ENCODE results near the gene DYSF. TPM values are rescaled to one million over a fixed set of nuclear protein-coding genes. Genes with fewer than 3 reads are reported as not detected.

The DYSF gene
- polyA plus RNA-seq, 1 donor (not counting 4 experiments of a cell fraction or from before 2014, with no cell fraction given): 8.2 TPM

- Histone ChIP-seq H2AFZ (ENCODE audit: control insufficient read depth, low read length) (no peak overlapping the region), H3K36me3 (ENCODE audit: control insufficient read depth in 2 of 2, extremely low read depth in 1 of 2, insufficient read depth in 2 of 2, low read length in 2 of 2) (no peaks in the 10 kb centered on the region), H3K4me2 (ENCODE audit: control insufficient read depth, extremely low read depth, insufficient read depth, low read depth, low read length) (no peak overlapping the region), H4K20me1 (ENCODE audit: control insufficient read depth, extremely low read depth, insufficient read depth, low read length) (no peaks in the 10 kb centered on the region), H3K9me1 (ENCODE audit: control insufficient read depth, extremely low read depth, insufficient read depth, low read length) (no peaks in the 10 kb centered on the region), H3K9me3 (ENCODE audit: control insufficient read depth, low read depth, low read length) (no peaks in the 10 kb centered on the region), H3K27ac (ENCODE audit: control insufficient read depth, insufficient read depth, low read length) (no peak overlapping the region), H3K4me3 (ENCODE audit: control insufficient read depth in 2 of 3, extremely low read depth in 1 of 3, insufficient read depth in 2 of 3, low read depth in 1 of 3, low read length in 3 of 3) (no peak overlapping the region), H3K9ac (ENCODE audit: control insufficient read depth, extremely low read depth, insufficient read depth, low read length) (no peak overlapping the region), H3K4me1 (ENCODE audit: control insufficient read depth, extremely low read depth, insufficient read depth, low read length) (peaks cover 9% of the 10 kb centered on the region), H3K27me3 (ENCODE audit: control insufficient read depth, extremely low read depth, insufficient read depth, low read length) (peaks cover 3% of the 10 kb centered on the region), H3K79me2 (ENCODE audit: control insufficient read depth, insufficient read depth, low read length) (no peaks in the 10 kb centered on the region)
- TF ChIP-seq CTCF (optimal IDR thresholded peaks at IDR 0.05 in 1 of 3, IDR thresholded peaks at IDR 0.05 in 1 of 3, conservative IDR thresholded peaks at IDR 0.05 in 1 of 3; ENCODE audit: extremely low read depth in 1 of 3, insufficient read depth in 2 of 3, low read length in 3 of 3): no peak
- TF ChIP-seq EZH2 (IDR thresholded peaks at IDR 0.05; ENCODE audit: low read length): no peak
- DNase-seq (ENCODE audit: low read depth, low spot score) (no peak), FAIRE-seq (no peak)
- dilution Hi-C loops (cut with MboI; ENCODE audit: extremely low pct_ligation_motif_present, low sequenced_read_pairs): no loop called here
Observed at GRCh38 chr2:71546777-71547281, 93.5 kb downstream of the DYSF start.

- no peaks in the 10 kb centered on the region for H3K9me1 ChIP-seq (ENCODE audit: control insufficient read depth, extremely low read depth, insufficient read depth, low read length)
- dilution Hi-C loops (cut with MboI; ENCODE audit: extremely low pct_ligation_motif_present, low sequenced_read_pairs): no loop called here
- TF ChIP-seq EZH2 (IDR thresholded peaks at IDR 0.05; ENCODE audit: low read length) (no peak), CTCF (optimal IDR thresholded peaks at IDR 0.05 in 1 of 3, IDR thresholded peaks at IDR 0.05 in 1 of 3, conservative IDR thresholded peaks at IDR 0.05 in 1 of 3; ENCODE audit: extremely low read depth in 1 of 3, insufficient read depth in 2 of 3, low read length in 3 of 3) (no peak)
- FAIRE-seq (no peak), DNase-seq (ENCODE audit: low read depth, low spot score) (no peak)
- H3K4me2 ChIP-seq (ENCODE audit: control insufficient read depth, extremely low read depth, insufficient read depth, low read depth, low read length): no peak overlapping the region
- no peaks in the 10 kb centered on the region for H3K9me3 ChIP-seq (ENCODE audit: control insufficient read depth, low read depth, low read length)
- H3K27me3 ChIP-seq (ENCODE audit: control insufficient read depth, extremely low read depth, insufficient read depth, low read length): peaks cover 3% of the 10 kb centered on the region
- H3K4me1 ChIP-seq (ENCODE audit: control insufficient read depth, extremely low read depth, insufficient read depth, low read length): peaks cover 9% of the 10 kb centered on the region
- no peaks in the 10 kb centered on the region for H3K36me3 ChIP-seq (ENCODE audit: control insufficient read depth in 2 of 2, extremely low read depth in 1 of 2, insufficient read depth in 2 of 2, low read length in 2 of 2)
- H3K9ac ChIP-seq (ENCODE audit: control insufficient read depth, extremely low read depth, insufficient read depth, low read length): no peak overlapping the region
- no peaks in the 10 kb centered on the region for H4K20me1 ChIP-seq (ENCODE audit: control insufficient read depth, extremely low read depth, insufficient read depth, low read length)
- no peak overlapping the region for H3K27ac ChIP-seq (ENCODE audit: control insufficient read depth, insufficient read depth, low read length)
- no peak overlapping the region for H2AFZ ChIP-seq (ENCODE audit: control insufficient read depth, low read length)
- no peak overlapping the region for H3K4me3 ChIP-seq (ENCODE audit: control insufficient read depth in 2 of 3, extremely low read depth in 1 of 3, insufficient read depth in 2 of 3, low read depth in 1 of 3, low read length in 3 of 3)
- H3K79me2 ChIP-seq (ENCODE audit: control insufficient read depth, insufficient read depth, low read length): no peaks in the 10 kb centered on the region
Observed at GRCh38 chr2:71547616-71548285, 94.4 kb downstream of the DYSF start.

Data from keratinocyte (primary cell).